GM12873 (cell line): Measurements from ENCODE around the gene EFCAB9.

Experiments used
- CTCF ChIP-seq: IDR thresholded peaks from 2 replicates; pipeline ENCODE4 v1.5.1; 2012; ENCODE audit warnings: low read depth, mild to moderate bottlenecking, moderate library complexity, low read length, control low read depth; ENCODE audit not compliant: insufficient read depth; ENCODE audit errors: missing control alignments

Gene EFCAB9

GRCh38 chr5:172177176-172177575, 16.8 kb upstream of the EFCAB9 start:
- no peak for TF ChIP-seq CTCF

DNA sequence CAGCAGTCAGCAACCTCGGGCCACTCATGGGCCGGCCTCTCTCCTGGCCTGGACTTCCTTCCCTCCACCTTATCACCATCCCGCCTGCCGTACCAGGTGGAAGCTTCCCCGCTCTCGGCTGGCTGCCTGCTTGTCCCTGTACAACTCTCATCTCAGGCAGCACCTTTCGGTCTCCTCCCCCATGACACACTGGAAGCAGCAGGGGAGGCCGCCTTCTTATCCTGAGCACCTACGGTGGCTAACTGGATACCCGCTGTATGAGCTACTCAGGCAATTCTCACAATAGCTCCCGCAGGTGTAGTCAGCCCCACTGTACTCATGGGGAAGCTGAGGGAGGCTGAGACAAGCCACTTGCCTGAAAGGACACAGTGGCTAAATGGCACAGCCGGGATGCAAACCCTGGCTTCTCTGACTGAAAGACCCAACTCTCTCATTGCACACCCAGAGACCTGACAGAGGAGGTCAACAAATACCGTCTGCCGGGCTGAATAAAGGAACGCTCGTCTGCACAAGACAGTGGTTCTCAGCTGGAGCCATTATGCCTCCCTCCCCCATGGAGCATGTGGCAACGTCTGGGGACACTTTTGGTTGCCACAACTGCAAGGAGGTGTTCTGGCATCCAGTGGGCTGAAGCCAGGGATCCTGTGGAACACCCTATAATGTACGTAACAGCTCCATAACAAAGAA, 15.5 kb upstream of the EFCAB9 start:
- no peak for TF ChIP-seq CTCF

DNA sequence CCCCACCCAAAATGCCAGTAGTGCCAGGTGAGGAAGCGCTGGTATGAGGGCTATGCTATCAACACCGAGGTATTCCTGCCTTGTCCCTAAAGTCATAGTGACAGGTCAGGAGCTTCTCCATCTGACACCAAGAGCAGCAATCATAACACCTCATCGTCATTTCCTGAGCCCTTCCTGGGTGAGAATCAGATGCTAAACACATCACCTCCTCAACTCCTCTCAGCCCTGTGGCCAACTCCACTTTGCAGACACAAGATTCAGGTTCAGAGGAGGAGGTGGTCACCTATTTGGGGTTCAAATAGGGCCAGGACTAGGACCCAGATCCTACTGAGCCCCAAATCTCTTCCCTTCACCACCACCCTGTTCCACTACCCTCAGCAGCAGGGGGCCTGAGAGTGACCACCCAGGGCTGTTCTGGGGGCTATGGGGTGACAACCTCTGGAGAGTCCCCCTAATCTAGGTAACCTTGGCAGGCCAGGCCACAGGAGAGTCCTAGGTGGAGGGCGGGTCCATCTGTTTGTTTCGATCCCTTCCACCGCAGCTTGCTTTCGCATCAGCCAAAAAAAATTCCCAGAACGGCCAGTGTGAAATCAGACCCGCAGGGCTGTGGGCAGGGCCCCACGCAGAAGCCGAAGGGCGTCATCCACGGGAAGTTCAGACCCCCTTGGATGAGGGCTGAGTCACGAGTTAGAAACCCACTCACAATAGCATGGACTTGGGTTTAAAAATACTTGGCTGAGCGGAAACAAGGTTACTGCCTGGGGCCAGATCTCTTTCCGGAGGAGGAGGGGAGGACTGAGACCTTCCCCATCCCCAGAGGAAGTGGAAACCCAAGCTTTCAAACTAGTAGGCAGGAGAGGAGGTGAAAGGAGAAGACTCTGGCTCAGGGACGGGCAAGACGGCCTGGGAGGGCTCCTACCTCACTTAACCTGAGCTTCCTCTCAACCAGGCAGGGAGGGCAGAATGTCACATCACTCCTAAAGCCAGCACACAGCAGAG, 14.7 kb upstream of the EFCAB9 start:
- TF ChIP-seq CTCF = no peak

DNA sequence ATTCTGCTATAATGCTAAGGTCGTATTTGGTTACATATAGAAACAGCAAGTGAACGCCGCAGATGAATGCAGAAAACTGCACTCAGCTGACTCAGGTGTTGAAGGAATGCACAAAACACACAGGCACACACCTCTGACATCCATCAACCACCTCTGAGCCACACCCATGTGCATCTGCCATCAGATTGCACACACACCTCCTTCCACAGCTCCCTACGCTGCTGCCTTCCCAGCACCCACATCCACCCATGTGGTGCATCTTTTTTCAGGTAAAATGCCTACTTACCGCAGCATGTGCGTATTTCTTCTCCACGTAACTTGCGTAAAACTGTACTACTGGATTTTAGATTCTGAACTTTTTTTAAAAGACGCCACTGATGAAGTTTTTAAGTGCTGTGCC, 13.0 kb upstream of the EFCAB9 start:
- TF ChIP-seq CTCF = no peak

- TF ChIP-seq CTCF = no peak
Measured at GRCh38 chr5:172182291-172182690, 11.7 kb upstream of the EFCAB9 start.

GRCh38 chr5:172183881-172184280, 10.1 kb upstream of the EFCAB9 start:
- TF ChIP-seq CTCF = no peak

GRCh38 chr5:172185096-172185461, 8.9 kb upstream of the EFCAB9 start:
- TF ChIP-seq CTCF = no peak
